Parathyroid adenoma (tissue), 2 donors: Measurements from ENCODE around the gene ASIP.

Source experiments
- H2AFZ ChIP-seq: fragments of 300-600 bp; sonication (generic); one replicate; pipeline ENCODE4 v1.7.0; 2017; ENCODE audit warnings: antibody characterized with exemption, mild to moderate bottlenecking
- H3K27ac ChIP-seq: fragments of 300-600 bp; sonication (generic); one replicate; pipeline ENCODE4 v1.7.0; 2017
- H3K27me3 ChIP-seq: fragments of 300-600 bp; sonication (generic); one replicate; pipeline ENCODE4 v1.7.0; 2017; ENCODE audit warnings: low read length; ENCODE audit not compliant: control insufficient read depth, insufficient read depth
- H3K36me3 ChIP-seq: fragments of 300-600 bp; sonication (generic); one replicate; pipeline ENCODE4 v1.7.0; 2017; ENCODE audit warnings: low read length; ENCODE audit not compliant: control insufficient read depth, insufficient read depth
- H3K4me1 ChIP-seq: fragments of 300-600 bp; sonication (generic); one replicate; pipeline ENCODE4 v1.7.0; 2017; ENCODE audit warnings: control low read depth
- H3K4me2 ChIP-seq: fragments of 300-600 bp; sonication (generic); one replicate; pipeline ENCODE4 v1.7.0; 2017; ENCODE audit warnings: low read length
- H3K4me3 ChIP-seq: fragments of 300-600 bp; sonication (generic); one replicate; pipeline ENCODE4 v1.7.0; 2017; ENCODE audit warnings: low read depth, low read length
- H3K79me2 ChIP-seq: fragments of 300-600 bp; sonication (generic); one replicate; pipeline ENCODE4 v1.7.0; 2017; ENCODE audit warnings: control low read depth
- H3K9ac ChIP-seq: fragments of 300-600 bp; sonication (generic); one replicate; pipeline ENCODE4 v1.7.0; 2017; ENCODE audit warnings: mild to moderate bottlenecking
- H3K9me3 ChIP-seq: fragments of 300-600 bp; sonication (generic); one replicate; pipeline ENCODE4 v1.7.0; 2017; ENCODE audit warnings: low read length; ENCODE audit not compliant: control insufficient read depth
- TF ChIP-seq, protein P1 (sequence below): fragments of 300-600 bp; sonication (generic); IDR thresholded peaks from one replicate; pipeline ENCODE4 v1.7.0; 2017; ENCODE audit warnings: antibody characterized with exemption, mild to moderate bottlenecking
- donor health status: primary hyperparathyroidism.

Gene ASIP

DNA sequence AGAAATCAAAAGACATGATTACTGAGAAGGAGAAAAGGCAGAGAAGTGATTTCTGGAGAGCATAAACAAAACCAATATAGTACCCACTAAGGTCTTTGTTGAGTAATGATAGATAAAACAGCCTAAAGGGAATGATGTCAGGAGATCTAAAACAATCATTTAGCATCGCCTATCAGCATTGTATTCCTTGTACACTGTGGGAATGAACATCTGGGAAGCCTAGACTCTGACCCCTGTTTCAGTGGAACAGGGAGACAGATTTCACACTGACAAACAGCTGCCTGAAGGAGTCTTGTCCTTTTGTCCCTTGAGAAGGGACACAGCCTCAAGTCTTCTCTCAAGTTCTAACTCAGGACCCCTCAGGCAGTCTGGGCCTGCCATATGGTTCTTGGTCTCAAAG lies 1.7 kb downstream of the ASIP start:
- Histone ChIP-seq H3K9ac (no peak overlapping the region), H3K4me1 (no peaks in the 10 kb centered on the region), H3K4me2 (no peak overlapping the region), H3K79me2 (no peaks in the 10 kb centered on the region), H3K27me3 (no peaks in the 10 kb centered on the region), H2AFZ (no peak overlapping the region), H3K9me3 (no peaks in the 10 kb centered on the region), H3K4me3 (no peak overlapping the region), H3K36me3 (no peaks in the 10 kb centered on the region), H3K27ac (no peak overlapping the region)
- TF ChIP-seq, protein P1, sequence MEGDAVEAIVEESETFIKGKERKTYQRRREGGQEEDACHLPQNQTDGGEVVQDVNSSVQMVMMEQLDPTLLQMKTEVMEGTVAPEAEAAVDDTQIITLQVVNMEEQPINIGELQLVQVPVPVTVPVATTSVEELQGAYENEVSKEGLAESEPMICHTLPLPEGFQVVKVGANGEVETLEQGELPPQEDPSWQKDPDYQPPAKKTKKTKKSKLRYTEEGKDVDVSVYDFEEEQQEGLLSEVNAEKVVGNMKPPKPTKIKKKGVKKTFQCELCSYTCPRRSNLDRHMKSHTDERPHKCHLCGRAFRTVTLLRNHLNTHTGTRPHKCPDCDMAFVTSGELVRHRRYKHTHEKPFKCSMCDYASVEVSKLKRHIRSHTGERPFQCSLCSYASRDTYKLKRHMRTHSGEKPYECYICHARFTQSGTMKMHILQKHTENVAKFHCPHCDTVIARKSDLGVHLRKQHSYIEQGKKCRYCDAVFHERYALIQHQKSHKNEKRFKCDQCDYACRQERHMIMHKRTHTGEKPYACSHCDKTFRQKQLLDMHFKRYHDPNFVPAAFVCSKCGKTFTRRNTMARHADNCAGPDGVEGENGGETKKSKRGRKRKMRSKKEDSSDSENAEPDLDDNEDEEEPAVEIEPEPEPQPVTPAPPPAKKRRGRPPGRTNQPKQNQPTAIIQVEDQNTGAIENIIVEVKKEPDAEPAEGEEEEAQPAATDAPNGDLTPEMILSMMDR: no peak

DNA sequence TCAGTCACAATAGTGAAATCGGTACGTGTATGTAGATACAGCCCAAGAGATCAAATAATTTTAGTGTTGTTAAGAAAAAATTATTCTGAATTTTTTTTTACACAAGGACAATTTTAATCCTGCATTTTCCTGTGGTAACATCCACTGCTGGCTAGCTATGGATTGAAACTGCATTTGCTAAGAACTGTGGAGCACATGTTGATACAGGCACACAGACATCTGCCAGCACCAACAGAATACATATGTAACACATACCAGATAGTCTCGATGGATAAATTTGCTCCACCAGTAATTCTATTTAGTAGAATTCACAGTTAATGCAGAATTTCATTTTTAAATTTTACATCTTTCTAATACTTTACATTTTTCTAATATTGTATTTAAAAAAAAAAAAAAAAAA lies 2.2 kb downstream of the ASIP start:
- Histone ChIP-seq H3K9ac (no peak overlapping the region), H3K79me2 (no peaks in the 10 kb centered on the region), H3K36me3 (no peaks in the 10 kb centered on the region), H3K4me2 (no peak overlapping the region), H3K9me3 (no peaks in the 10 kb centered on the region), H2AFZ (no peak overlapping the region), H3K4me3 (no peak overlapping the region), H3K4me1 (no peaks in the 10 kb centered on the region), H3K27ac (no peak overlapping the region), H3K27me3 (no peaks in the 10 kb centered on the region)
- TF ChIP-seq, protein P1: no peak

DNA sequence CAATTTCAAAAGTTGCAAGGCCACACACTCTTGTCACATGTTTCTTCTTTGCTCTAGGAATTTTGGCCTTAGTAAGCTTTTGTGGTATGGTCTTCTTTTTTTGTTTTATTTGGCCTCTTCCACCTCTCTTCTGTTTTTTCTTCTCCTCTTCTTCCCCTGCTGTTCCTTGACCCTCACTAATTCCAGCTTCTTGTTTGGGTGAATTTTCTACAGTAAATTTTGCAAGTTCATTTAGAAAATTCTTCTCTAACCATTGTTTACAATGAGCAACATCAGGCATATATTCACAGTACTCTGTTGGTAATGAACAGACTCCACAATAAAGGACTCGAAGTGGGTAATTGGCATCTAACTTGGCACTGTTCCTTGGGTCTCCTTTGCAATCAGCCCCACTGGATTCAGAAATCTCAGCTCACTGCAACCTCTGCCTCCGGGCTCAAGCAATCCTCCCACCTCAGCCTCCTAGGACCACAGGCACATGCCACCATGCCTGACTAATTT lies 5.0 kb downstream of the ASIP start:
- Histone ChIP-seq H3K27ac (no peak overlapping the region), H3K4me3 (no peak overlapping the region), H3K79me2 (no peaks in the 10 kb centered on the region), H3K4me2 (no peak overlapping the region), H3K9ac (no peak overlapping the region), H3K9me3 (no peaks in the 10 kb centered on the region), H3K36me3 (no peaks in the 10 kb centered on the region), H2AFZ (no peak overlapping the region), H3K27me3 (no peaks in the 10 kb centered on the region), H3K4me1 (no peaks in the 10 kb centered on the region)
- TF ChIP-seq, protein P1: no peak

DNA sequence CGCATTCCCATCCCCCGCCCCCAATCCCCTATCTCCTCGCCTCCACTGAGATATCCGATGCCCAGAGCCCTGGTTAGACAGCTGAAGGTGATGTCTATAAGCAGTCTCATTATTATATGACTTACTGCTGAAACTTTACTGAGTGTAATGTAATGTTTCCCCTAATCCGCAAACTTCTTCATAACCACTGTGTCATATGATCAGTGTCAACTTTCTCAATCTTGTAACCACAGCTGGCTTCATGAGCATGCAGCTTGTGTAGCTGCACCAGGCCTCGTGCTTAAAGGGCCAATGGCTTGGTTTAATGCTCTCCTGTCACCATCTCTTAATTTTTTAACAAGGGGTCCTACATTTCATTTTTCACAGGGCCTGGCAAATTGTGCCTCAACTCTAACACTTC lies 8.1 kb downstream of the ASIP start:
- Histone ChIP-seq H3K4me1 (no peaks in the 10 kb centered on the region), H3K27ac (no peak overlapping the region), H2AFZ (no peak overlapping the region), H3K4me3 (no peak overlapping the region), H3K9ac (no peak overlapping the region), H3K79me2 (no peaks in the 10 kb centered on the region), H3K36me3 (no peaks in the 10 kb centered on the region), H3K4me2 (no peak overlapping the region), H3K9me3 (no peaks in the 10 kb centered on the region), H3K27me3 (no peaks in the 10 kb centered on the region)
- TF ChIP-seq, protein P1: no peak

DNA sequence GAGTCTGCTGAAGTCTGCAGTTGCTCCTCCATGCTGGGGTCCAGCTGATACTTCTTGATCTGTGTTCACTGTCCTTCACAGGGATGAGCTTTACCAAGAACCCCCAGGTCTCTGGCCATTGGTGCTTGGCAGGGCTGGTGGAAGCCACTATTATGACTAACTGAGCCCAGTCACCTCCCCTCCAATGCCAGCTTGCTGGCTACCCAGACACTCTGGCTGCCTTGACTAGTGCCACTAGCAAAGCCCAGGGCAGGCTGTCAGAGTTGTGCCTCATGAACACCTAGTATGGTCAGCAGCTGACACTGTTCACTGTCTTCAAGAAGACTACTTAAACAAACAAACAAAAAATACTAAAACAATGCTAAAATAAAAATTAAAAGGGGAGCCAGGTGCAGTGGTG lies 8.8 kb downstream of the ASIP start:
- H2AFZ ChIP-seq: no peak overlapping the region
- H3K4me2 ChIP-seq: no peak overlapping the region

More for the DNA sequence above, 8.8 kb downstream of the ASIP start:
- H3K4me1 ChIP-seq: no peaks in the 10 kb centered on the region
- no peaks in the 10 kb centered on the region for H3K27me3 ChIP-seq
- TF ChIP-seq, protein P1: no peak
- no peak overlapping the region for H3K4me3 ChIP-seq
- no peaks in the 10 kb centered on the region for H3K79me2 ChIP-seq
- H3K9ac ChIP-seq: no peak overlapping the region
- no peaks in the 10 kb centered on the region for H3K36me3 ChIP-seq
- H3K27ac ChIP-seq: no peak overlapping the region
- H3K9me3 ChIP-seq: no peaks in the 10 kb centered on the region
